ENCODE results near the gene IRAG1.

DNA sequence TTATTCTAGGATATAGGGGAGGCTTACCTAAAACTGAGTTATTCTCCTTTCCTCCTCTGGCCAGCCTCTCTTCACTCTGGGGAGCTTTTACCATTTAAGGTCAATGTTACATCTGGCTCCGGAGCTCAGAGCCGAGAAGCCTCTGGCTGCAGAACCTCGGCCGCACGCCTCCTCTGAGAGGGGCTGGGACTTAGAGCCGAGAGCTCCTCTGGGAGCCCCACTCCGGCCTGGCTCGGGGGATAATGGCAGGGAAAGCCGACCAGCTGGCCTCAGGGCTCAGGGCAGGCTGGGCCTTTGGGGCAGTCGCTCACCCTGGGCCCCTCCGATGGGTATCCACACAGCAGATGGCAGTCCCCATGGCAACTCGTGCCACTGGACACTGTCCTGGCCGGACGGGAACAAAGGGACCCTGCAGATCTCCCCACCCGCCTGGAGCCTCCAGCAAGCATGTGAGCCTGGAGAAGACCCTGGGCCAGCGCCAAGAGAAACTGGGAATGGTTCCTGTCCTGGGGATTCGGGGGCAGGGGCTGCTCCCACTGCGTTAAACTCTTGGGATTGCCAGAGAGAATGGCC is at the start of gene IRAG1:
- TF ChIP-seq EGR1 (IDR thresholded peaks at IDR 0.05): no peak
- TF ChIP-seq EP300 (IDR thresholded peaks at IDR 0.05; ENCODE audit: borderline replicate concordance): no peak
- TF ChIP-seq, protein P1, sequence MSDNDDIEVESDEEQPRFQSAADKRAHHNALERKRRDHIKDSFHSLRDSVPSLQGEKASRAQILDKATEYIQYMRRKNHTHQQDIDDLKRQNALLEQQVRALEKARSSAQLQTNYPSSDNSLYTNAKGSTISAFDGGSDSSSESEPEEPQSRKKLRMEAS (IDR thresholded peaks at IDR 0.05): no peak
- no peak for TF ChIP-seq YY1 (IDR thresholded peaks at IDR 0.05; ENCODE audit: low read depth)
- no peak for TF ChIP-seq CEBPB (IDR thresholded peaks at IDR 0.05)
- TF ChIP-seq TAF1 (IDR thresholded peaks at IDR 0.05; ENCODE audit: low read depth): no peak
- TF ChIP-seq, protein P2, sequence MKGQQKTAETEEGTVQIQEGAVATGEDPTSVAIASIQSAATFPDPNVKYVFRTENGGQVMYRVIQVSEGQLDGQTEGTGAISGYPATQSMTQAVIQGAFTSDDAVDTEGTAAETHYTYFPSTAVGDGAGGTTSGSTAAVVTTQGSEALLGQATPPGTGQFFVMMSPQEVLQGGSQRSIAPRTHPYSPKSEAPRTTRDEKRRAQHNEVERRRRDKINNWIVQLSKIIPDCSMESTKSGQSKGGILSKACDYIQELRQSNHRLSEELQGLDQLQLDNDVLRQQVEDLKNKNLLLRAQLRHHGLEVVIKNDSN (IDR thresholded peaks at IDR 0.05): no peak
- no peak for TF ChIP-seq TCF12 (IDR thresholded peaks at IDR 0.05; ENCODE audit: low read depth)
- TF ChIP-seq, protein P3, sequence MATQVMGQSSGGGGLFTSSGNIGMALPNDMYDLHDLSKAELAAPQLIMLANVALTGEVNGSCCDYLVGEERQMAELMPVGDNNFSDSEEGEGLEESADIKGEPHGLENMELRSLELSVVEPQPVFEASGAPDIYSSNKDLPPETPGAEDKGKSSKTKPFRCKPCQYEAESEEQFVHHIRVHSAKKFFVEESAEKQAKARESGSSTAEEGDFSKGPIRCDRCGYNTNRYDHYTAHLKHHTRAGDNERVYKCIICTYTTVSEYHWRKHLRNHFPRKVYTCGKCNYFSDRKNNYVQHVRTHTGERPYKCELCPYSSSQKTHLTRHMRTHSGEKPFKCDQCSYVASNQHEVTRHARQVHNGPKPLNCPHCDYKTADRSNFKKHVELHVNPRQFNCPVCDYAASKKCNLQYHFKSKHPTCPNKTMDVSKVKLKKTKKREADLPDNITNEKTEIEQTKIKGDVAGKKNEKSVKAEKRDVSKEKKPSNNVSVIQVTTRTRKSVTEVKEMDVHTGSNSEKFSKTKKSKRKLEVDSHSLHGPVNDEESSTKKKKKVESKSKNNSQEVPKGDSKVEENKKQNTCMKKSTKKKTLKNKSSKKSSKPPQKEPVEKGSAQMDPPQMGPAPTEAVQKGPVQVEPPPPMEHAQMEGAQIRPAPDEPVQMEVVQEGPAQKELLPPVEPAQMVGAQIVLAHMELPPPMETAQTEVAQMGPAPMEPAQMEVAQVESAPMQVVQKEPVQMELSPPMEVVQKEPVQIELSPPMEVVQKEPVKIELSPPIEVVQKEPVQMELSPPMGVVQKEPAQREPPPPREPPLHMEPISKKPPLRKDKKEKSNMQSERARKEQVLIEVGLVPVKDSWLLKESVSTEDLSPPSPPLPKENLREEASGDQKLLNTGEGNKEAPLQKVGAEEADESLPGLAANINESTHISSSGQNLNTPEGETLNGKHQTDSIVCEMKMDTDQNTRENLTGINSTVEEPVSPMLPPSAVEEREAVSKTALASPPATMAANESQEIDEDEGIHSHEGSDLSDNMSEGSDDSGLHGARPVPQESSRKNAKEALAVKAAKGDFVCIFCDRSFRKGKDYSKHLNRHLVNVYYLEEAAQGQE (IDR thresholded peaks at IDR 0.05; ENCODE audit: low read depth): no peak
- TF ChIP-seq ZBTB7A (IDR thresholded peaks at IDR 0.05; ENCODE audit: low read depth): no peak
